HEK293 (cell line): ENCODE measurements around the gene MACROH2A1.
A peak's percentile ranks its signal among the peaks of the same experiment; 100 is the strongest.

Experiments
- CTCF ChIA-PET: fragments of 350-600 bp; formaldehyde crosslinking; extraction: SDS; loops from one replicate; lab custom pipeline; 2021; ENCODE audit warnings: antibody characterized with exemption; lab: Yijun Ruan, JAX
- POLR2A ChIA-PET: fragments of 300-600 bp; formaldehyde crosslinking; extraction: SDS; loops from one replicate; lab custom pipeline; 2020; ENCODE audit warnings: antibody characterized with exemption, inconsistent platforms; lab: Yijun Ruan, JAX
- H3K27ac ChIP-seq: fragments of 200-500 bp; sonication (Bioruptor generic); 2 replicates; pipeline ENCODE4 v1.5.1; 2014; ENCODE audit warnings: low read depth, low read length, control low read depth, inconsistent platforms; ENCODE audit errors: extremely low read depth
- H3K36me3 ChIP-seq, 2 experiments: fragments of 200-500 bp in 1 of 2; sonication (Bioruptor generic) in 1 of 2; 1 replicate in 1 of 2; 2 replicates in 1 of 2; pipeline ENCODE4 v1.5.1; 2014 to 2017; ENCODE audit warnings: inconsistent platforms in 2 of 2, low read length in 2 of 2; ENCODE audit not compliant: control insufficient read depth in 2 of 2, insufficient read depth in 1 of 2
- H3K4me1 ChIP-seq: fragments of 200-500 bp; sonication (Bioruptor generic); 2 replicates; pipeline ENCODE4 v1.5.1; 2014; ENCODE audit warnings: mild to moderate bottlenecking, low read length, inconsistent platforms; ENCODE audit not compliant: control insufficient read depth, insufficient read depth
- H3K4me3 ChIP-seq: 2 replicates; pipeline ENCODE4 v1.5.1; 2011; ENCODE audit warnings: low read depth, mild to moderate bottlenecking, control low read depth, low read length, moderate library complexity
- H3K9me3 ChIP-seq: fragments of 200-500 bp; sonication (Bioruptor generic); 2 replicates; pipeline ENCODE4 v1.5.1; 2014; ENCODE audit warnings: low read depth, low read length, inconsistent platforms; ENCODE audit not compliant: control insufficient read depth, insufficient read depth
- HOXC10 ChIP-seq: sonication (generic); formaldehyde crosslinking; IDR thresholded peaks from 2 replicates; pipeline ENCODE4 v1.8.1; 2023; ENCODE audit warnings: mild to moderate bottlenecking, missing genetic modification reagents
- HOXD13 ChIP-seq: sonication (generic); formaldehyde crosslinking; IDR thresholded peaks from 2 replicates; pipeline ENCODE4 v1.8.0; 2022; ENCODE audit warnings: missing genetic modification reagents, borderline replicate concordance
- KLF9 ChIP-seq: fragments of 450-650 bp; formaldehyde crosslinking; IDR thresholded peaks from 2 replicates; pipeline ENCODE4 v1.5.1; 2016; ENCODE audit warnings: missing biosample characterization, missing genetic modification characterization, low read depth
- MEIS1 ChIP-seq: sonication (generic); formaldehyde crosslinking; IDR thresholded peaks from 2 replicates; pipeline ENCODE4 v1.8.1; 2022; ENCODE audit warnings: missing genetic modification reagents, mild to moderate bottlenecking, borderline replicate concordance
- PRDM1 ChIP-seq: fragments of 450-650 bp; formaldehyde crosslinking; IDR thresholded peaks from 2 replicates; pipeline ENCODE4; 2016; ENCODE audit warnings: missing biosample characterization, missing genetic modification characterization
- SCRT2 ChIP-seq: fragments of 450-650 bp; formaldehyde crosslinking; IDR thresholded peaks from 2 replicates; pipeline ENCODE4 v1.5.1; 2016; ENCODE audit warnings: missing biosample characterization, missing genetic modification characterization
- ZBTB17 ChIP-seq: fragments of 450-650 bp; formaldehyde crosslinking; IDR thresholded peaks from 2 replicates; pipeline ENCODE4 v1.5.1; 2016; ENCODE audit warnings: missing biosample characterization, missing genetic modification characterization
- ZBTB20 ChIP-seq: fragments of 450-650 bp; formaldehyde crosslinking; IDR thresholded peaks from 2 replicates; pipeline ENCODE4 v1.5.1; 2016; ENCODE audit warnings: missing biosample characterization, missing genetic modification characterization
- ZBTB8A ChIP-seq: fragments of 450-650 bp; formaldehyde crosslinking; IDR thresholded peaks from 2 replicates; pipeline ENCODE4 v1.5.1; 2016; ENCODE audit warnings: missing biosample characterization, missing genetic modification characterization
- ZFP3 ChIP-seq: fragments of 450-650 bp; formaldehyde crosslinking; IDR thresholded peaks from 2 replicates; pipeline ENCODE4 v1.5.1; 2016; ENCODE audit warnings: low read depth, missing biosample characterization, missing genetic modification characterization
- ZFP41 ChIP-seq: fragments of 450-650 bp; formaldehyde crosslinking; IDR thresholded peaks from 2 replicates; pipeline ENCODE4 v1.5.1; 2016; ENCODE audit warnings: missing biosample characterization, missing genetic modification characterization, borderline replicate concordance
- ZNF138 ChIP-seq: fragments of 450-650 bp; formaldehyde crosslinking; IDR thresholded peaks from 2 replicates; pipeline ENCODE4 v1.5.1; 2016; ENCODE audit warnings: missing biosample characterization, missing genetic modification characterization, borderline replicate concordance
- ZNF169 ChIP-seq: fragments of 450-650 bp; formaldehyde crosslinking; IDR thresholded peaks from 2 replicates; pipeline ENCODE4 v1.5.1; 2016; ENCODE audit warnings: missing biosample characterization, missing genetic modification characterization
- ZNF184 ChIP-seq: fragments of 450-650 bp; IDR thresholded peaks from 2 replicates; pipeline ENCODE4 v1.5.1; 2018; ENCODE audit warnings: missing biosample characterization, mild to moderate bottlenecking, missing genetic modification characterization
- ZNF19 ChIP-seq: fragments of 450-650 bp; formaldehyde crosslinking; IDR thresholded peaks from 2 replicates; pipeline ENCODE4; 2016; ENCODE audit warnings: missing biosample characterization, missing genetic modification characterization, low read depth
- ZNF202 ChIP-seq: fragments of 450-650 bp; formaldehyde crosslinking; IDR thresholded peaks from 2 replicates; pipeline ENCODE4 v1.5.1; 2016; ENCODE audit warnings: missing biosample characterization, missing genetic modification characterization, borderline replicate concordance
- ZNF211 ChIP-seq: fragments of 450-650 bp; formaldehyde crosslinking; IDR thresholded peaks from 2 replicates; pipeline ENCODE4 v1.5.1; 2016; ENCODE audit warnings: low read depth, missing biosample characterization, missing genetic modification characterization
- ZNF335 ChIP-seq: fragments of 450-650 bp; formaldehyde crosslinking; conservative IDR thresholded peaks from 2 replicates; pipeline ENCODE4 v1.5.1; 2016; ENCODE audit warnings: missing biosample characterization, missing genetic modification characterization
- ZNF354C ChIP-seq: fragments of 450-650 bp; formaldehyde crosslinking; IDR thresholded peaks from 2 replicates; pipeline ENCODE4 v1.5.1; 2016; ENCODE audit warnings: missing biosample characterization, missing genetic modification characterization, low read depth, borderline replicate concordance
- ZNF391 ChIP-seq: fragments of 450-650 bp; formaldehyde crosslinking; IDR thresholded peaks from 2 replicates; pipeline ENCODE4 v1.5.1; 2016; ENCODE audit warnings: low read depth, missing biosample characterization, missing genetic modification characterization, borderline replicate concordance
- ZNF416 ChIP-seq: fragments of 450-650 bp; formaldehyde crosslinking; IDR thresholded peaks from 2 replicates; pipeline ENCODE4 v1.5.1; 2016; ENCODE audit warnings: missing biosample characterization, missing genetic modification characterization
- ZNF549 ChIP-seq: fragments of 450-650 bp; IDR thresholded peaks from 2 replicates; pipeline ENCODE4 v1.5.1; 2018; ENCODE audit warnings: missing biosample characterization, missing genetic modification characterization, mild to moderate bottlenecking, inconsistent platforms, moderate library complexity
- ZNF558 ChIP-seq: fragments of 450-650 bp; formaldehyde crosslinking; IDR thresholded peaks from 2 replicates; pipeline ENCODE4 v1.5.1; 2016; ENCODE audit warnings: missing biosample characterization, missing genetic modification characterization
- ZNF596 ChIP-seq: fragments of 450-650 bp; IDR thresholded peaks from 2 replicates; pipeline ENCODE4 v1.5.0; 2018; ENCODE audit warnings: missing biosample characterization, mild to moderate bottlenecking, missing genetic modification characterization, moderate library complexity
- ZNF600 ChIP-seq: fragments of 450-650 bp; formaldehyde crosslinking; IDR thresholded peaks from 2 replicates; pipeline ENCODE4 v1.5.1; 2016; ENCODE audit warnings: missing biosample characterization, missing genetic modification characterization
- ZNF626 ChIP-seq: fragments of 450-650 bp; sonication (Bioruptor Pico); formaldehyde crosslinking; IDR thresholded peaks from 2 replicates; pipeline ENCODE4 v1.5.1; 2018; ENCODE audit warnings: missing biosample characterization, missing genetic modification characterization, inconsistent platforms
- ZNF654 ChIP-seq: fragments of 450-650 bp; formaldehyde crosslinking; IDR thresholded peaks from 2 replicates; pipeline ENCODE4 v1.5.1; 2016; ENCODE audit warnings: low read depth, missing biosample characterization, missing genetic modification characterization
- ZNF660 ChIP-seq: fragments of 450-650 bp; IDR thresholded peaks from 2 replicates; pipeline ENCODE4 v1.5.1; 2018; ENCODE audit warnings: missing biosample characterization, mild to moderate bottlenecking, missing genetic modification characterization
- ZNF76 ChIP-seq: fragments of 450-650 bp; formaldehyde crosslinking; IDR thresholded peaks from 2 replicates; pipeline ENCODE4; 2016; ENCODE audit warnings: low read depth, missing biosample characterization, missing genetic modification characterization, borderline replicate concordance
- ZXDB ChIP-seq: fragments of 450-650 bp; formaldehyde crosslinking; IDR thresholded peaks from 2 replicates; pipeline ENCODE4 v1.5.1; 2016; ENCODE audit warnings: missing biosample characterization, missing genetic modification characterization

MACROH2A1 gene

GRCh38 chr5:135426102-135427082, 27.4 kb upstream of the MACROH2A1 start:
- H3K4me1 ChIP-seq = no peaks in the 10 kb centered on the region
- H3K36me3 ChIP-seq = no peaks in the 10 kb centered on the region
- TF ChIP-seq ZNF654 (tag by site-specific recombination) (peak; percentile 50), KLF9 (tag by site-specific recombination) (no peak), ZNF600 (0 out of 2 replicates have a peak, but pooled peaks have one; percentile 45), ZNF416 (tag by site-specific recombination) (no peak)
- no peak overlapping the region for H3K27ac ChIP-seq
- ChIA-PET CTCF (interaction anchor here (0.5 to 3.5 kb wide), 31 partner anchors 10 to 252 kb away, joined by 3 to 21 read pairs (median 5); partner anchors contain the start of gene TIFAB), POLR2A (no interaction called here)
- H3K4me3 ChIP-seq = no peak overlapping the region
- no peaks in the 10 kb centered on the region for H3K9me3 ChIP-seq

DNA sequence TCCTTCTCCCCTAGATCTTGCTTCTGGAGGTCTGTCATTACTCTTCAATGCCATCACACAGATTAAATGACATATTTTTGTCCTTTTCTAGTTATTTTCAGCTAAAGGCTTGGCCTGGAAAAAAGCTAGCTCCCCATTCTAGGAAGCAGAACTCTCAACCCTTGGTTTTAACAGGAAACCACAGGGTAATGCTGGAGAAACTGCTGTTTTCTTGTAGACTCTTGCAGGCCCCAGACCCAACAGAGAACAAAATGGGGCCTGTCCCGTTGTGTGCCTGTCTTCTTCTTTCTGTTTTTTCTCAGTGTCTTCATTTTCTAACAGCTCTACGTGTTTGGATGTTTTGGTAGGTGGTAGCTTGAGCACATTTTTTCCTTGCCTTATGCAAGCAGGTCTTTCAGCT, 26.6 kb upstream of the MACROH2A1 start:
- CTCF ChIA-PET = interaction anchor here (0.5 to 3.5 kb wide), 29 partner anchors 9 to 252 kb away, joined by 3 to 21 read pairs (median 4); partner anchors contain the start of gene TIFAB
- H3K9me3 ChIP-seq = no peaks in the 10 kb centered on the region
- no peak for TF ChIP-seq SCRT2 (tag by site-specific recombination)
- TF ChIP-seq ZNF335 (tag by site-specific recombination) = peak; percentile 62
- H3K4me1 ChIP-seq = no peaks in the 10 kb centered on the region
- POLR2A ChIA-PET = no interaction called here
- H3K36me3 ChIP-seq = no peaks in the 10 kb centered on the region
- H3K4me3 ChIP-seq = no peak overlapping the region
- H3K27ac ChIP-seq = no peak overlapping the region

GRCh38 chr5:135423846-135424168, 24.8 kb upstream of the MACROH2A1 start:
- CTCF ChIA-PET = interaction anchor here (0.6 to 2.1 kb wide), 8 partner anchors 11 to 1393 kb away, joined by 3 to 16 read pairs (median 3); no protein-coding TSS in a partner anchor
- Histone ChIP-seq H3K4me3 (no peak overlapping the region), H3K36me3 (no peaks in the 10 kb centered on the region), H3K9me3 (no peaks in the 10 kb centered on the region; the same call in 1 of the 2 replicates), H3K4me1 (no peaks in the 10 kb centered on the region), H3K27ac (no peak overlapping the region)
- POLR2A ChIA-PET = no interaction called here
- TF ChIP-seq ZNF354C (tag by site-specific recombination) = no peak
- TF ChIP-seq HOXC10 (CRISPR knock-in tag) = no peak
- TF ChIP-seq HOXD13 = no peak
- no peak for TF ChIP-seq MEIS1 (CRISPR knock-in tag)
- no peak for TF ChIP-seq ZBTB20
- no peak for TF ChIP-seq ZNF558 (tag by site-specific recombination)
- TF ChIP-seq ZNF184 (tag by site-specific recombination) = no peak
- no peak for TF ChIP-seq ZNF138 (tag by site-specific recombination)
- no peak for TF ChIP-seq ZNF391 (tag by site-specific recombination)
- no peak for TF ChIP-seq ZBTB8A

DNA sequence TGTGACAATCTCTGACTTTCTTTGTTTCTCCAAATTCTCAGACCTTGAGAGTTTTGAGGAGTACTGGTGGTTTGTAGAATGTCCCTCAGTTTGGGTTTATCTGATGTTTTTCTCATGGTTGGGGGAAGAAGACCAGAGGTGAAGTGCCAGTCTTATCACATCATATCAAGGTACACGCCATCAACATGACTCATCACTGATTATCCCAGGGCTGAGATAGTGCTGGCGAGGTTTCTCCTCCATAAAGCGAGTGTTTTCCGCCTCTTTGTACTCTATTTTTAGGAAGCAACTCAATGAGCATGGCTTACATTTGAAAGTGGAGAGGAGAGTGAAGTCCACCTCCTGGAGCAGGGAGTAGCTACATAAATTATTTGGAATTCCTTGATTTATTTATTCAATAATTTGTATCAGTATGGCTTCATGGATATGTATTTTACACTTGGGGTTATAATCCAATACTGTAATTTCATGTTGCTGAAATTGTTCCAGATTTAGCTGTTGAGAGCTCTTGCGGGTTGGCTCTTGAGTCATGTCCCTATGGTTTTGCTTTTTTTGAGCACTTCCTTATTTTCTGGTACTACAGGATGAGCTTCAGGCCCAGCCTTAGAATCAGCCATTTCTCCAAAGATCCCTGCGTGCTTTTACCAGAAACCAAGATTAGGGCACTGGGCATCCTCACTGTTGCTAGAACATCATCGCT, 24.3 kb upstream of the MACROH2A1 start:
- TF ChIP-seq ZNF660 = 0 out of 2 replicates have a peak, but pooled peaks have one; percentile 44
- no peak for TF ChIP-seq ZFP41 (tag by site-specific recombination)
- no peak for TF ChIP-seq ZNF76 (tag by site-specific recombination)
- TF ChIP-seq ZNF169 (tag by site-specific recombination) = no peak
- peak; percentile 64 for TF ChIP-seq PRDM1 (tag by site-specific recombination)
- no peak for TF ChIP-seq ZXDB (tag by site-specific recombination)
- no peak for TF ChIP-seq ZFP3
- TF ChIP-seq ZNF202 = no peak
- TF ChIP-seq ZNF626 (tag by site-specific recombination) = no peak
- TF ChIP-seq ZBTB17 (tag by site-specific recombination) = no peak
- no peak for TF ChIP-seq ZNF549 (tag by site-specific recombination)
- TF ChIP-seq ZNF19 (tag by site-specific recombination) = no peak
- TF ChIP-seq ZNF211 = no peak
- TF ChIP-seq ZNF596 (tag by site-specific recombination) = no peak
- H3K36me3 ChIP-seq = no peaks in the 10 kb centered on the region
- H3K4me3 ChIP-seq = no peak overlapping the region
- no peaks in the 10 kb centered on the region for H3K4me1 ChIP-seq
- ChIA-PET POLR2A (no interaction called here), CTCF (interaction anchor here (0.7 to 2.1 kb wide), 7 partner anchors 11 to 1393 kb away, joined by 3 to 16 read pairs (median 3); no protein-coding TSS in a partner anchor)
- no peak overlapping the region for H3K27ac ChIP-seq
- no peaks in the 10 kb centered on the region; the same call in 1 of the 2 replicates for H3K9me3 ChIP-seq
